H9 (cell line): Measurements from ENCODE around the gene PPP1R7. TPM values are rescaled to one million over a fixed set of nuclear protein-coding genes. Genes with fewer than 3 reads are reported as not detected.

Experiments used
- DNase-seq: peaks from one replicate; pipeline ENCODE4 v3.0.0-alpha.2; 2017
- H2AFZ ChIP-seq: one replicate; pipeline ENCODE4 v1.6.1; 2013; ENCODE audit warnings: mild to moderate bottlenecking, low read length, control low read depth, moderate library complexity
- H2AK5ac ChIP-seq: 2 replicates; pipeline ENCODE4 v1.6.1; 2013; ENCODE audit warnings: low read length, control low read depth, mixed read lengths; ENCODE audit not compliant: insufficient read length
- H2BK120ac ChIP-seq: one replicate; pipeline ENCODE4 v1.6.1; 2013; ENCODE audit warnings: low read depth, mild to moderate bottlenecking, low read length, control low read depth, inconsistent platforms; ENCODE audit not compliant: poor library complexity, severe bottlenecking
- H2BK12ac ChIP-seq: 2 replicates; pipeline ENCODE4 v1.6.1; 2013; ENCODE audit warnings: low read length, control low read depth, mixed read lengths, low read depth; ENCODE audit not compliant: insufficient read length
- H2BK15ac ChIP-seq: 2 replicates; pipeline ENCODE4 v1.6.1; 2013; ENCODE audit warnings: low read depth, low read length, control low read depth
- H2BK20ac ChIP-seq: one replicate; pipeline ENCODE4 v1.6.1; 2013; ENCODE audit warnings: low read depth, mild to moderate bottlenecking, low read length, control low read depth, inconsistent platforms; ENCODE audit not compliant: poor library complexity, severe bottlenecking
- H2BK5ac ChIP-seq: 2 replicates; pipeline ENCODE4 v1.6.1; 2013; ENCODE audit warnings: low read length, control low read depth, mixed read lengths; ENCODE audit not compliant: insufficient read length
- H3K14ac ChIP-seq: 2 replicates; pipeline ENCODE4 v1.6.1; 2013; ENCODE audit warnings: low read length, control low read depth; ENCODE audit not compliant: insufficient read depth
- H3K18ac ChIP-seq: 2 replicates; pipeline ENCODE4 v1.6.1; 2013; ENCODE audit warnings: low read depth, mild to moderate bottlenecking, mixed read lengths, low read length, control low read depth; ENCODE audit not compliant: insufficient read length
- H3K23ac ChIP-seq: 2 replicates; pipeline ENCODE4 v1.6.1; 2013; ENCODE audit warnings: low read length, control low read depth, mixed read lengths, low read depth; ENCODE audit not compliant: insufficient read length
- H3K23me2 ChIP-seq: 2 replicates; pipeline ENCODE4 v1.6.1; 2013; ENCODE audit warnings: low read depth, mild to moderate bottlenecking, mixed read lengths, low read length, control low read depth; ENCODE audit not compliant: insufficient read length, poor library complexity, severe bottlenecking
- H3K27ac ChIP-seq: 2 replicates; pipeline ENCODE4 v1.5.1; 2013; ENCODE audit warnings: low read length, control low read depth, mixed read lengths, low read depth; ENCODE audit not compliant: insufficient read length
- H3K27me3 ChIP-seq: 2 replicates; pipeline ENCODE4 v1.6.1; 2013; ENCODE audit warnings: low read length, control low read depth, inconsistent platforms; ENCODE audit not compliant: insufficient read depth
- H3K4ac ChIP-seq: 2 replicates; pipeline ENCODE4 v1.6.1; 2013; ENCODE audit warnings: low read depth, mild to moderate bottlenecking, control low read depth, inconsistent platforms, low read length, moderate library complexity
- H3K4me1 ChIP-seq: 2 replicates; pipeline ENCODE4 v1.6.1; 2013; ENCODE audit warnings: low read length, control low read depth, inconsistent platforms; ENCODE audit not compliant: insufficient read depth
- H3K4me2 ChIP-seq: 2 replicates; pipeline ENCODE4 v1.6.1; 2013; ENCODE audit warnings: low read length, control low read depth, mixed read lengths; ENCODE audit not compliant: insufficient read length, insufficient read depth
- H3K56ac ChIP-seq: 2 replicates; pipeline ENCODE4 v1.6.1; 2013; ENCODE audit warnings: low read depth, mild to moderate bottlenecking, mixed read lengths, low read length, control low read depth; ENCODE audit not compliant: insufficient read length
- H3K79me1 ChIP-seq: 2 replicates; pipeline ENCODE4 v1.6.1; 2013; ENCODE audit warnings: low read depth, mild to moderate bottlenecking, moderate library complexity, low read length, control low read depth, inconsistent platforms; ENCODE audit not compliant: insufficient read depth, poor library complexity, severe bottlenecking
- H3K79me2 ChIP-seq: 2 replicates; pipeline ENCODE4 v1.6.1; 2013; ENCODE audit warnings: low read length, control low read depth, inconsistent platforms; ENCODE audit not compliant: insufficient read depth
- H3K9ac ChIP-seq: 2 replicates; pipeline ENCODE4 v1.6.1; 2013; ENCODE audit warnings: low read length, control low read depth, mixed read lengths; ENCODE audit not compliant: insufficient read length; ENCODE audit errors: extremely low read depth
- H3K9me3 ChIP-seq: one replicate; pipeline ENCODE4 v1.6.1; 2013; ENCODE audit warnings: low read depth, low read length, inconsistent platforms; ENCODE audit not compliant: control insufficient read depth
- H3T11ph ChIP-seq: one replicate; pipeline ENCODE4 v1.6.1; 2013; ENCODE audit warnings: mild to moderate bottlenecking, low read length, control low read depth, inconsistent platforms
- H4K20me1 ChIP-seq: one replicate; pipeline ENCODE4 v1.6.1; 2013; ENCODE audit not compliant: control insufficient read depth, insufficient read length, insufficient read depth
- H4K5ac ChIP-seq: 2 replicates; pipeline ENCODE4 v1.6.1; 2013; ENCODE audit warnings: low read depth, mild to moderate bottlenecking, mixed read lengths, low read length, control low read depth; ENCODE audit not compliant: insufficient read length
- H4K8ac ChIP-seq: replicated peaks from 2 replicates; pipeline ENCODE4 v1.6.1; 2013; ENCODE audit warnings: low read length, control low read depth, mixed read lengths, low read depth; ENCODE audit not compliant: insufficient read length
- H4K91ac ChIP-seq: 2 replicates; pipeline ENCODE4 v1.6.1; 2013; ENCODE audit warnings: low read depth, mild to moderate bottlenecking, moderate library complexity, mixed read lengths, low read length, control low read depth; ENCODE audit not compliant: insufficient read length
- H3K27ac Mint-ChIP-seq, 3 experiments: 2 replicates in 2 of 3; 3 replicates in 1 of 3; pipeline ENCODE4 v1.8.0; 2020 to 2021; ENCODE audit warnings: mixed read lengths in 3 of 3, mild to moderate bottlenecking in 1 of 3, moderate library complexity in 1 of 3
- H3K27me3 Mint-ChIP-seq: 2 replicates; pipeline ENCODE4 v1.8.0; 2021; ENCODE audit warnings: low read depth, mild to moderate bottlenecking, moderate library complexity, mixed read lengths
- H3K36me3 Mint-ChIP-seq, 3 experiments: 2 replicates in 2 of 3; 3 replicates in 1 of 3; pipeline ENCODE4 v1.8.0; 2020 to 2021; ENCODE audit warnings: low read depth in 3 of 3, mixed read lengths in 3 of 3; ENCODE audit not compliant: insufficient read depth in 1 of 3
- H3K4me1 Mint-ChIP-seq, 2 experiments: 2 replicates each; pipeline ENCODE4 v1.8.0; 2020; ENCODE audit warnings: mixed read lengths in 2 of 2
- H3K4me3 Mint-ChIP-seq, 2 experiments: 2 replicates in 1 of 2; 3 replicates in 1 of 2; pipeline ENCODE4 v1.8.0; 2020 to 2021; ENCODE audit warnings: mild to moderate bottlenecking in 2 of 2, mixed read lengths in 2 of 2, moderate library complexity in 1 of 2
- H3K9me3 Mint-ChIP-seq, 2 experiments: 2 replicates in 1 of 2; 3 replicates in 1 of 2; pipeline ENCODE4 v1.8.0; 2020; ENCODE audit warnings: mild to moderate bottlenecking in 2 of 2, mixed read lengths in 2 of 2, moderate library complexity in 1 of 2
- CTCF ChIP-seq: fragments of 200-600 bp; sonication (generic); conservative IDR thresholded peaks from 3 replicates; pipeline ENCODE4 v1.8.0; 2021; ENCODE audit warnings: antibody characterized with exemption, mild to moderate bottlenecking
- WGBS: extraction: QIAGEN DNeasy Blood & Tissue Kit; methylation state at CpG from one replicate; pipeline ENCODE4 v1.1.7; 2013; ENCODE audit warnings: missing lambda C conversion rate, low lambda C conversion rate, mixed read lengths; ENCODE audit not compliant: insufficient read length; ENCODE audit errors: extremely low coverage; 5-methylcytosine and 5-hydroxymethylcytosine counted together
- total RNA-seq: library from RNA; stranded (reverse); gene quantifications from 2 replicates; pipeline ENCODE4 v1.2.1, GENCODE V29; 2021

Gene PPP1R7
- total RNA-seq, 1 experiment from 2014 or later, result 60.2 TPM

GRCh38 chr2:241226723-241227572, 76.7 kb downstream of the PPP1R7 start:
- Histone ChIP-seq H3K23ac (no peak overlapping the region), H3K4me1 (no peaks in the 10 kb centered on the region), H2BK15ac (no peak overlapping the region), H2AK5ac (no peak overlapping the region), H2BK20ac (no peak overlapping the region), H3K79me1 (no peaks in the 10 kb centered on the region), H3K27ac (no peak overlapping the region), H3K56ac (no peak overlapping the region), H3K27me3 (no peaks in the 10 kb centered on the region), H3K4ac (no peak overlapping the region), H4K20me1 (peaks cover 2% of the 10 kb centered on the region), H4K5ac (no peak overlapping the region), H3K23me2 (no peaks in the 10 kb centered on the region), H3K9me3 (no peaks in the 10 kb centered on the region), H3T11ph (no peak overlapping the region), H3K4me2 (no peak overlapping the region), H2BK120ac (no peak overlapping the region), H3K14ac (no peak overlapping the region), H3K18ac (no peak overlapping the region), H2AFZ (no peak overlapping the region), H4K8ac (no peak overlapping the region), H2BK5ac (no peak overlapping the region), H2BK12ac (no peak overlapping the region), H3K9ac (no peak overlapping the region), H3K79me2 (no peaks in the 10 kb centered on the region), H4K91ac (no peak overlapping the region)
- Mint-ChIP-seq H3K27me3 (no peaks in the 10 kb centered on the region; the same call in 1 of the 2 replicates), H3K27ac (peak overlapping the region in 1 of 3 experiments; percentile 59; a peak in 1 of 7 replicates), H3K4me1 (peaks cover 4 to 15% of the 10 kb centered on the region in 2 experiments; a peak in 2 of 4 replicates), H3K36me3 (peaks cover 24 to 62% (median 52%) of the 10 kb centered on the region in 3 experiments; a peak in 6 of 7 replicates), H3K9me3 (no peaks in the 10 kb centered on the region; a peak in 1 of 5 replicates), H3K4me3 (no peak overlapping the region)
- WGBS, result no CpG with 5 or more reads among the region's 19 CpGs
- TF ChIP-seq CTCF, result no peak
- DNase-seq, result peak; percentile 52
